ENCODE data around the gene FAM124A.

FAM124A gene

GRCh38 chr13:51194942-51195341, 27.3 kb upstream of the FAM124A start:
- DNase-seq (ENCODE audit: low read depth), result no peak
- H3K4me3 ChIP-seq (ENCODE audit: low read depth, low read length), result no peak overlapping the region
- TF ChIP-seq, protein P1, sequence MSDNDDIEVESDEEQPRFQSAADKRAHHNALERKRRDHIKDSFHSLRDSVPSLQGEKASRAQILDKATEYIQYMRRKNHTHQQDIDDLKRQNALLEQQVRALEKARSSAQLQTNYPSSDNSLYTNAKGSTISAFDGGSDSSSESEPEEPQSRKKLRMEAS (IDR thresholded peaks at IDR 0.05; ENCODE audit: low read depth, low read length), result no peak
- TF ChIP-seq MYC (IDR thresholded peaks at IDR 0.05; ENCODE audit: low read depth, low read length) (no peak), POLR2A (IDR thresholded peaks at IDR 0.05; ENCODE audit: extremely low read depth, insufficient read length) (no peak)
- TF ChIP-seq, protein P2, sequence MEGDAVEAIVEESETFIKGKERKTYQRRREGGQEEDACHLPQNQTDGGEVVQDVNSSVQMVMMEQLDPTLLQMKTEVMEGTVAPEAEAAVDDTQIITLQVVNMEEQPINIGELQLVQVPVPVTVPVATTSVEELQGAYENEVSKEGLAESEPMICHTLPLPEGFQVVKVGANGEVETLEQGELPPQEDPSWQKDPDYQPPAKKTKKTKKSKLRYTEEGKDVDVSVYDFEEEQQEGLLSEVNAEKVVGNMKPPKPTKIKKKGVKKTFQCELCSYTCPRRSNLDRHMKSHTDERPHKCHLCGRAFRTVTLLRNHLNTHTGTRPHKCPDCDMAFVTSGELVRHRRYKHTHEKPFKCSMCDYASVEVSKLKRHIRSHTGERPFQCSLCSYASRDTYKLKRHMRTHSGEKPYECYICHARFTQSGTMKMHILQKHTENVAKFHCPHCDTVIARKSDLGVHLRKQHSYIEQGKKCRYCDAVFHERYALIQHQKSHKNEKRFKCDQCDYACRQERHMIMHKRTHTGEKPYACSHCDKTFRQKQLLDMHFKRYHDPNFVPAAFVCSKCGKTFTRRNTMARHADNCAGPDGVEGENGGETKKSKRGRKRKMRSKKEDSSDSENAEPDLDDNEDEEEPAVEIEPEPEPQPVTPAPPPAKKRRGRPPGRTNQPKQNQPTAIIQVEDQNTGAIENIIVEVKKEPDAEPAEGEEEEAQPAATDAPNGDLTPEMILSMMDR (IDR thresholded peaks at IDR 0.05; ENCODE audit: low read depth, low read length), result no peak

DNA sequence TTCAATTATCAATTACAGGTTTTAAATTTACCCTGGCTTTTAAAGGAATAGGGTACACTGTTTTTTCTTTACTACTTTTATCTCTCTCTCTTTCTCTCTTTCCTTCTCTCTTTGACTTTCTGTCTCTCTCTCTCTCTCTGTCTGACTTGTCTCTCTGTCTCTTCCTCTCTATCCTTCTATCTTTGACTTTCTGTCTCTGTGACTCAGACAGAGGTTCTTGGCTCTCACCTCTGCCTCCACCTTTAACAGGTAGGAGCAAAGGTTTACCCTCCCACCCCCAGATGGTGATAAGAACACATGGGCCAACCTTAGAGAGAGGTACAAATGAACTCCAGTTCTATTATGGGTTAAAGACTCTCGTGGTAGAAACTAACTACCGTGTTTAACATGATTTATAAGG, 20.3 kb upstream of the FAM124A start:
- TF ChIP-seq, protein P1 (IDR thresholded peaks at IDR 0.05; ENCODE audit: low read depth, low read length), result no peak
- TF ChIP-seq, protein P2 (IDR thresholded peaks at IDR 0.05; ENCODE audit: low read depth, low read length), result no peak
- no peak for TF ChIP-seq MYC (IDR thresholded peaks at IDR 0.05; ENCODE audit: low read depth, low read length)
- no peak for TF ChIP-seq POLR2A (IDR thresholded peaks at IDR 0.05; ENCODE audit: extremely low read depth, insufficient read length)
- no peak for DNase-seq (ENCODE audit: low read depth)

DNA sequence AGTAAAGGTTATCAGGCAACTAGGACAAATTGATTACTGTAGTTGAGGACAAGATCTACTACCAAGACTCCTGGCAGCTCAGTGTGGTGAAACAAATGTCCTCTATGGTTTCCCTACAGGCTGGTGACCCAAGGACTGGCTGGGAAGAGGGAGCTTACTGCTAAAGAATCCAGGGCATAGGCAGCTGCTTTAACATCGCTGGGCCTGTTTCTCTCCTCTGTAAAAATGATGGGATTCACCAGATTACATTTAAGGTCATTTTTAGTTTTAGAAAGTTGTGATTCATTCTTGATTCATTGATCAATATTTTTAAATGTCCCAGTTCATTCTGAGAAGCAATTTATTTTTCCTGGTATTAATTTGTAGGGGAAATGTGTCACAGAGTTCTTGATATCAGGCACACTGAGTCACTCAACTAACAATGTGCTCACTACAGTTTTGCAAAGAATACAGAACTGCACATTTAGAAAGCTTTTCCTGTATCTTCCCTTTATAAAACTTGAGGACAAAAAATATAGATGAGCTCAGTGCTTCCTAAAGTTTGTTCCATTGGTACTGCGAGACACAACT, 19.6 kb upstream of the FAM124A start:
- TF ChIP-seq, protein P1 (IDR thresholded peaks at IDR 0.05; ENCODE audit: low read depth, low read length), result no peak
- TF ChIP-seq MYC (IDR thresholded peaks at IDR 0.05; ENCODE audit: low read depth, low read length), result no peak
- TF ChIP-seq POLR2A (IDR thresholded peaks at IDR 0.05; ENCODE audit: extremely low read depth, insufficient read length), result no peak
- TF ChIP-seq, protein P2 (IDR thresholded peaks at IDR 0.05; ENCODE audit: low read depth, low read length), result no peak
- no peak overlapping the region for H3K4me3 ChIP-seq (ENCODE audit: low read depth, low read length)
- no peak for DNase-seq (ENCODE audit: low read depth)

More for the DNA sequence above, 20.3 kb upstream of the FAM124A start:
- H3K4me3 ChIP-seq (ENCODE audit: low read depth, low read length), result no peak overlapping the region

GRCh38 chr13:51206584-51206983, 15.6 kb upstream of the FAM124A start:
- no peak for DNase-seq (ENCODE audit: low read depth)
- no peak overlapping the region for H3K4me3 ChIP-seq (ENCODE audit: low read depth, low read length)
- TF ChIP-seq, protein P1 (IDR thresholded peaks at IDR 0.05; ENCODE audit: low read depth, low read length), result no peak
- TF ChIP-seq MYC (IDR thresholded peaks at IDR 0.05; ENCODE audit: low read depth, low read length) (no peak), POLR2A (IDR thresholded peaks at IDR 0.05; ENCODE audit: extremely low read depth, insufficient read length) (no peak)
- TF ChIP-seq, protein P2 (IDR thresholded peaks at IDR 0.05; ENCODE audit: low read depth, low read length), result no peak

DNA sequence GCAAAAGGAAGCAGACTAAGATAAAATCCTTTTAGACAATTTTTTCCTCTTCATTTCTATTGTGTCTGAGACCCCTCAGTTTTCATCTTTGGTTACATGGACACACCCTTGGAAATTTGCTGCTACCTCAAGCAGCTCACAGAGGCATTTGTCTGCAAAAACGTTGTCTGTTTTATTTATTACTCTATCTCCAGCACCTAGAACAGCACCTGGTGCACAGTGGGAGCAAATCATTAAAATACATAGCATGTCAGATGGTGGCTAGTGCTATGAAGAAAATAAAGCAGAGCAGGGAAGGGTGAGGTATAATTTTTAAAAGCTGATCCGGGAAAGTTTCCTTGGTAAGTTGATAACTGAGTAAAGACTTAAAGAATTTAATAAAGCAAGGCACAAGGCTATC, 14.3 kb upstream of the FAM124A start:
- DNase-seq (ENCODE audit: low read depth), result no peak
- TF ChIP-seq, protein P1 (IDR thresholded peaks at IDR 0.05; ENCODE audit: low read depth, low read length), result no peak
- TF ChIP-seq, protein P2 (IDR thresholded peaks at IDR 0.05; ENCODE audit: low read depth, low read length), result no peak
- no peak for TF ChIP-seq MYC (IDR thresholded peaks at IDR 0.05; ENCODE audit: low read depth, low read length)
- no peak for TF ChIP-seq POLR2A (IDR thresholded peaks at IDR 0.05; ENCODE audit: extremely low read depth, insufficient read length)
- H3K4me3 ChIP-seq (ENCODE audit: low read depth, low read length), result no peak overlapping the region
